IPS DF 4.7 (cell line): ENCODE measurements around the gene MKI67.
"Not testable (repeated sequence)": the region's sequence is repeated elsewhere in the genome, so short reads cannot be mapped to it uniquely, and the experiment has no call there.

Experiments
- DNase-seq: peaks from one replicate; pipeline ENCODE4 v3.0.0-alpha.2; 2013; ENCODE audit warnings: low spot score; ENCODE audit errors: extremely low read depth

Gene MKI67

GRCh38 chr10:128149267-128150014, 23.2 kb upstream of the MKI67 start:
- no peak for DNase-seq

GRCh38 chr10:128147669-128148068, 21.4 kb upstream of the MKI67 start:
- no peak for DNase-seq

GRCh38 chr10:128147064-128147463, 20.8 kb upstream of the MKI67 start:
- no peak for DNase-seq

- DNase-seq, result no peak
Observed at GRCh38 chr10:128144547-128144946, 18.3 kb upstream of the MKI67 start.

GRCh38 chr10:128143531-128143930, 17.3 kb upstream of the MKI67 start:
- no peak for DNase-seq

GRCh38 chr10:128140425-128140824, 14.2 kb upstream of the MKI67 start:
- DNase-seq, result no peak

GRCh38 chr10:128138429-128138828, 12.2 kb upstream of the MKI67 start:
- DNase-seq, result not testable (repeated sequence)

- DNase-seq, result no peak
Observed at GRCh38 chr10:128137877-128138276, 11.7 kb upstream of the MKI67 start.

- no peak for DNase-seq
Observed at GRCh38 chr10:128130051-128130450, 3.8 kb upstream of the MKI67 start.

GRCh38 chr10:128128582-128128981, 2.4 kb upstream of the MKI67 start:
- DNase-seq, result no peak

- DNase-seq, result no peak
Observed at GRCh38 chr10:128125416-128125943, 743 bp downstream of the MKI67 start.

GRCh38 chr10:128124813-128125403, 1.3 kb downstream of the MKI67 start:
- no peak for DNase-seq

- no peak for DNase-seq
Observed at GRCh38 chr10:128123846-128124245, 2.4 kb downstream of the MKI67 start.

- no peak for DNase-seq
Observed at GRCh38 chr10:128122931-128123330, 3.3 kb downstream of the MKI67 start.

GRCh38 chr10:128121750-128122412, 4.3 kb downstream of the MKI67 start:
- DNase-seq, result no peak

- no peak for DNase-seq
Observed at GRCh38 chr10:128116851-128117615, 9.2 kb downstream of the MKI67 start.

- no peak for DNase-seq
Observed at GRCh38 chr10:128116187-128116586, 10.0 kb downstream of the MKI67 start.

GRCh38 chr10:128115356-128115755, 10.9 kb downstream of the MKI67 start:
- no peak for DNase-seq

- no peak for DNase-seq
Observed at GRCh38 chr10:128114901-128115300, 11.3 kb downstream of the MKI67 start.

- no peak for DNase-seq
Observed at GRCh38 chr10:128113026-128113425, 13.2 kb downstream of the MKI67 start.

- no peak for DNase-seq
Observed at GRCh38 chr10:128111696-128112095, 14.5 kb downstream of the MKI67 start.

- no peak for DNase-seq
Observed at GRCh38 chr10:128110339-128110738, 15.9 kb downstream of the MKI67 start.
